IPS DF 6.9 (cell line): Measurements from ENCODE around the gene FOXL1.

Experiments
- DNase-seq: peaks from one replicate; pipeline ENCODE4 v3.0.0-alpha.2; 2013; ENCODE audit warnings: low read depth, low spot score
- H3K27ac ChIP-seq: one replicate; pipeline ENCODE4 v1.5.1; 2013; ENCODE audit warnings: low read length, control low read depth
- H3K27me3 ChIP-seq: 2 replicates; pipeline ENCODE4 v1.6.1; 2013; ENCODE audit warnings: mild to moderate bottlenecking, low read length; ENCODE audit not compliant: control insufficient read depth, insufficient read depth
- H3K36me3 ChIP-seq: 2 replicates; pipeline ENCODE4 v1.6.1; 2013; ENCODE audit warnings: low read length; ENCODE audit not compliant: control insufficient read depth, insufficient read depth
- H3K4me1 ChIP-seq: 2 replicates; pipeline ENCODE4 v1.6.1; 2013; ENCODE audit warnings: low read length; ENCODE audit not compliant: control insufficient read depth, insufficient read depth
- H3K4me3 ChIP-seq: 2 replicates; pipeline ENCODE4 v1.5.1; 2013; ENCODE audit warnings: mild to moderate bottlenecking, low read length
- H3K9me3 ChIP-seq: 2 replicates; pipeline ENCODE4 v1.6.1; 2013; ENCODE audit warnings: low read length, inconsistent platforms; ENCODE audit not compliant: control insufficient read depth, insufficient read depth
- WGBS: extraction: QIAGEN DNeasy Blood & Tissue Kit; methylation state at CpG from one replicate; pipeline ENCODE4 v1.1.7; 2013; ENCODE audit warnings: mixed read lengths, missing lambda C conversion rate; ENCODE audit not compliant: insufficient read length, insufficient coverage; 5-methylcytosine and 5-hydroxymethylcytosine counted together

FOXL1 gene

GRCh38 chr16:86559802-86560305, 18.5 kb upstream of the FOXL1 start:
- Histone ChIP-seq H3K36me3 (no peaks in the 10 kb centered on the region), H3K27ac (no peak overlapping the region), H3K4me1 (no peaks in the 10 kb centered on the region), H3K27me3 (peaks cover 10% of the 10 kb centered on the region), H3K4me3 (no peak overlapping the region), H3K9me3 (no peaks in the 10 kb centered on the region)
- no CpG with 5 or more reads among the region's 9 CpGs for WGBS
- no peak for DNase-seq

GRCh38 chr16:86562356-86562755, 16.0 kb upstream of the FOXL1 start:
- DNase-seq: no peak
- peaks cover 26% of the 10 kb centered on the region for H3K27me3 ChIP-seq
- peaks cover 2% of the 10 kb centered on the region for H3K4me1 ChIP-seq
- H3K9me3 ChIP-seq: no peaks in the 10 kb centered on the region
- no CpG with 5 or more reads among the region's 6 CpGs for WGBS
- no peak overlapping the region for H3K4me3 ChIP-seq
- H3K27ac ChIP-seq: no peak overlapping the region
- no peaks in the 10 kb centered on the region for H3K36me3 ChIP-seq

GRCh38 chr16:86563469-86564345, 14.6 kb upstream of the FOXL1 start:
- WGBS: no CpG with 5 or more reads among the region's 41 CpGs
- no peak overlapping the region for H3K27ac ChIP-seq
- no peak overlapping the region for H3K4me3 ChIP-seq
- no peak for DNase-seq
- H3K9me3 ChIP-seq: no peaks in the 10 kb centered on the region
- H3K36me3 ChIP-seq: no peaks in the 10 kb centered on the region
- peaks cover 37% of the 10 kb centered on the region for H3K27me3 ChIP-seq
- peaks cover 4% of the 10 kb centered on the region for H3K4me1 ChIP-seq

GRCh38 chr16:86565181-86565631, 13.1 kb upstream of the FOXL1 start:
- no peaks in the 10 kb centered on the region for H3K36me3 ChIP-seq
- H3K27ac ChIP-seq: no peak overlapping the region
- no CpG with 5 or more reads among the region's 16 CpGs for WGBS
- peaks cover 50% of the 10 kb centered on the region for H3K27me3 ChIP-seq
- H3K4me3 ChIP-seq: no peak overlapping the region
- no peak for DNase-seq
- no peaks in the 10 kb centered on the region for H3K9me3 ChIP-seq
- H3K4me1 ChIP-seq: peaks cover 4% of the 10 kb centered on the region

- no CpG with 5 or more reads among the region's 53 CpGs for WGBS
- DNase-seq: no peak
- no peak overlapping the region for H3K27ac ChIP-seq
- H3K27me3 ChIP-seq: peaks cover 56% of the 10 kb centered on the region
- H3K9me3 ChIP-seq: no peaks in the 10 kb centered on the region
- no peaks in the 10 kb centered on the region for H3K36me3 ChIP-seq
- no peak overlapping the region for H3K4me3 ChIP-seq
- H3K4me1 ChIP-seq: peaks cover 4% of the 10 kb centered on the region
Measured at GRCh38 chr16:86565644-86566511, 12.5 kb upstream of the FOXL1 start.

GRCh38 chr16:86566601-86566965, 11.8 kb upstream of the FOXL1 start, which contains the start of gene FOXC2:
TSS of gene FOXC2 (plus strand) at chr16:86566829. CDS start at chr16:86567336, 507 bp downstream.
- no peak within 1 kb of the TSS for H3K27ac ChIP-seq
- peak within 1 kb of the TSS; percentile 45; the same call in 1 of the 2 replicates for H3K4me3 ChIP-seq
- peaks cover 6% of the 10 kb centered on the region for H3K4me1 ChIP-seq
- peaks cover 63% of the 10 kb centered on the region for H3K27me3 ChIP-seq
- no peak for DNase-seq
- H3K36me3 ChIP-seq: no peaks in the 10 kb centered on the region
- H3K9me3 ChIP-seq: no peaks in the 10 kb centered on the region
- no CpG with 5 or more reads among the region's 30 CpGs for WGBS

- Histone ChIP-seq H3K27me3 (peaks cover 69% of the 10 kb centered on the region), H3K27ac (no peak overlapping the region), H3K4me3 (peak overlapping the region; percentile 45; the same call in 1 of the 2 replicates)
Measured at GRCh38 chr16:86566966-86567700, 11.2 kb upstream of the FOXL1 start.

GRCh38 chr16:86567701-86568581, 10.4 kb upstream of the FOXL1 start:
- H3K9me3 ChIP-seq: no peaks in the 10 kb centered on the region
- WGBS: no CpG with 5 or more reads among the region's 116 CpGs
- no peaks in the 10 kb centered on the region for H3K36me3 ChIP-seq
- no peak overlapping the region; the same call in 1 of the 2 replicates for H3K4me3 ChIP-seq
- no peak overlapping the region for H3K27ac ChIP-seq
- DNase-seq: no peak
- H3K27me3 ChIP-seq: peaks cover 77% of the 10 kb centered on the region
- H3K4me1 ChIP-seq: peaks cover 6% of the 10 kb centered on the region

More at GRCh38 chr16:86566966-86567700, 11.2 kb upstream of the FOXL1 start:
- H3K36me3 ChIP-seq: no peaks in the 10 kb centered on the region
- H3K4me1 ChIP-seq: peaks cover 6% of the 10 kb centered on the region
- DNase-seq: no peak
- WGBS: no CpG with 5 or more reads among the region's 88 CpGs
- no peaks in the 10 kb centered on the region for H3K9me3 ChIP-seq
